Keratinocyte (primary cell): ENCODE measurements around the gene ZNF239. TPM values are rescaled to one million over a fixed set of nuclear protein-coding genes. Genes with fewer than 3 reads are reported as not detected.
"Not testable (repeated sequence)": the region's sequence is repeated elsewhere in the genome, so short reads cannot be mapped to it uniquely, and the experiment has no call there.

ENCODE experiments used
- DNase-seq: peaks from one replicate; pipeline ENCODE4 v3.0.0-alpha.2; 2011; ENCODE audit warnings: low read depth, missing footprints, low spot score
- FAIRE-seq: peaks from 2 replicates; lab custom pipeline; 2011; peaks lifted over from hg19 to GRCh38; lab: Jason Lieb, UNC
- H2AFZ ChIP-seq: 2 replicates; pipeline ENCODE4 v1.6.0; 2012; ENCODE audit warnings: low read length, control low read depth, inconsistent platforms; ENCODE audit not compliant: control insufficient read depth
- H3K27ac ChIP-seq: 2 replicates; pipeline ENCODE4 v1.5.1; 2011; ENCODE audit warnings: low read length; ENCODE audit not compliant: control insufficient read depth, insufficient read depth
- H3K27me3 ChIP-seq: 3 replicates; pipeline ENCODE4 v1.6.0; 2011; ENCODE audit warnings: low read length; ENCODE audit not compliant: control insufficient read depth, insufficient read depth; ENCODE audit errors: extremely low read depth
- H3K36me3 ChIP-seq, 2 experiments: 2 replicates in 1 of 2; 3 replicates in 1 of 2; pipeline ENCODE4 v1.5.1; 2011; ENCODE audit warnings: low read length in 2 of 2, mild to moderate bottlenecking in 1 of 2; ENCODE audit not compliant: control insufficient read depth in 2 of 2, insufficient read depth in 2 of 2; ENCODE audit errors: extremely low read depth in 1 of 2
- H3K4me1 ChIP-seq: 3 replicates; pipeline ENCODE4 v1.5.1; 2011; ENCODE audit warnings: low read length; ENCODE audit not compliant: control insufficient read depth, insufficient read depth; ENCODE audit errors: extremely low read depth
- H3K4me2 ChIP-seq: 3 replicates; pipeline ENCODE4 v1.6.0; 2011; ENCODE audit warnings: low read depth, low read length; ENCODE audit not compliant: control insufficient read depth, insufficient read depth; ENCODE audit errors: extremely low read depth
- H3K4me3 ChIP-seq, 3 experiments: fragments of 200-600 bp in 1 of 3; sonication (generic) in 1 of 3; 2 replicates in 2 of 3; 3 replicates in 1 of 3; pipeline ENCODE4 v1.5.1; 2011 to 2016; ENCODE audit warnings: low read length in 3 of 3, mild to moderate bottlenecking in 3 of 3, control low read depth in 2 of 3, inconsistent platforms in 1 of 3, low read depth in 1 of 3, mixed read lengths in 1 of 3, mixed run types in 1 of 3, moderate library complexity in 1 of 3; ENCODE audit not compliant: control insufficient read depth in 2 of 3, insufficient read depth in 2 of 3; ENCODE audit errors: extremely low read depth in 1 of 3
- H3K79me2 ChIP-seq: 2 replicates; pipeline ENCODE4 v1.6.0; 2012; ENCODE audit warnings: low read length; ENCODE audit not compliant: control insufficient read depth, insufficient read depth
- H3K9ac ChIP-seq: 3 replicates; pipeline ENCODE4 v1.6.0; 2011; ENCODE audit warnings: low read length; ENCODE audit not compliant: control insufficient read depth, insufficient read depth; ENCODE audit errors: extremely low read depth
- H3K9me1 ChIP-seq: 3 replicates; pipeline ENCODE4 v1.6.0; 2011; ENCODE audit warnings: low read length; ENCODE audit not compliant: control insufficient read depth, insufficient read depth; ENCODE audit errors: extremely low read depth
- H3K9me3 ChIP-seq: 2 replicates; pipeline ENCODE4 v1.5.1; 2012; ENCODE audit warnings: low read depth, low read length; ENCODE audit not compliant: control insufficient read depth
- H4K20me1 ChIP-seq: 3 replicates; pipeline ENCODE4 v1.6.0; 2011; ENCODE audit warnings: low read length; ENCODE audit not compliant: control insufficient read depth, insufficient read depth; ENCODE audit errors: extremely low read depth
- CTCF ChIP-seq, 3 experiments: IDR thresholded peaks in 1 of 3; conservative IDR thresholded peaks in 1 of 3; optimal IDR thresholded peaks in 1 of 3; 2 replicates in 2 of 3; 3 replicates in 1 of 3; pipeline versions ENCODE3 to v1.5.1; 2011; ENCODE audit warnings: low read length in 3 of 3, mild to moderate bottlenecking in 3 of 3, moderate library complexity in 2 of 3, control low read depth in 1 of 3, inconsistent platforms in 1 of 3; ENCODE audit not compliant: insufficient read depth in 2 of 3; ENCODE audit errors: extremely low read depth in 1 of 3
- EZH2 ChIP-seq: IDR thresholded peaks from one replicate; pipeline ENCODE4 v1.6.1; 2012; ENCODE audit warnings: inconsistent platforms, mild to moderate bottlenecking, low read length, moderate library complexity
- dilution Hi-C: fragments of 300-500 bp; cut with MboI; formaldehyde crosslinking; loops from one replicate; pipeline ENCODE4 v1.7.0; 2020; ENCODE audit warnings: low sequenced_read_pairs; ENCODE audit not compliant: extremely low pct_ligation_motif_present
- polyA plus RNA-seq, 5 experiments: library from polyadenylated mRNA; depleted of rRNA in 3 of 5; stranded (reverse) in 3 of 5; stranded (forward) in 1 of 5; unstranded in 1 of 5; fragments of >200 nt; gene quantifications; 1 replicate in 1 of 5; 2 replicates in 3 of 5; 3 replicates in 1 of 5; pipeline versions ENCODE4 v1.2.1 to v1.2.3, GENCODE V29; 2011 to 2012; ENCODE audit warnings: missing spikeins in 2 of 5, low read depth in 1 of 5, low replicate concordance in 1 of 5

ZNF239 gene
- polyA plus RNA-seq, 1 donor (not counting 4 experiments of a cell fraction or from before 2014, with no cell fraction given), result 1.1 TPM

GRCh38 chr10:43605850-43606322, 31.5 kb upstream of the ZNF239 start:
- FAIRE-seq (no peak), DNase-seq (no peak)
- Histone ChIP-seq H3K27ac (no peak overlapping the region), H2AFZ (peak overlapping the region; percentile 86), H3K9me3 (peaks cover 2% of the 10 kb centered on the region), H3K79me2 (no peaks in the 10 kb centered on the region), H3K4me2 (peak overlapping the region; percentile 86), H3K9me1 (no peaks in the 10 kb centered on the region), H3K9ac (no peak overlapping the region), H4K20me1 (no peaks in the 10 kb centered on the region), H3K36me3 (peaks cover 2 to 3% of the 10 kb centered on the region in 2 experiments), H3K4me3 (peak overlapping the region; percentile 66 to 72 (median 71)), H3K27me3 (no peaks in the 10 kb centered on the region), H3K4me1 (peaks cover 3% of the 10 kb centered on the region)
- no peak for TF ChIP-seq EZH2
- TF ChIP-seq CTCF (optimal IDR thresholded peaks at IDR 0.05 in 1 of 3, IDR thresholded peaks at IDR 0.05 in 1 of 3, conservative IDR thresholded peaks at IDR 0.05 in 1 of 3; ENCODE audit: extremely low read depth in 1 of 3, insufficient read depth in 2 of 3, low read length in 3 of 3), result no peak
- dilution Hi-C loops, result no loop called here

GRCh38 chr10:43601576-43601975, 27.2 kb upstream of the ZNF239 start:
- H2AFZ ChIP-seq, H3K27ac ChIP-seq, DNase-seq, H3K9me3 ChIP-seq, H3K9me1 ChIP-seq, H3K4me1 ChIP-seq, H3K79me2 ChIP-seq, H3K9ac ChIP-seq, H3K4me2 ChIP-seq, dilution Hi-C loops, H4K20me1 ChIP-seq, H3K27me3 ChIP-seq, FAIRE-seq, H3K4me3 ChIP-seq, H3K36me3 ChIP-seq: not testable (repeated sequence)

- FAIRE-seq (no peak), DNase-seq (no peak)
- Histone ChIP-seq H2AFZ (no peak overlapping the region), H3K4me2 (no peak overlapping the region), H3K27me3 (no peaks in the 10 kb centered on the region), H3K9me1 (no peaks in the 10 kb centered on the region), H3K27ac (no peak overlapping the region), H3K36me3 (no peaks in the 10 kb centered on the region), H4K20me1 (no peaks in the 10 kb centered on the region), H3K4me1 (peaks cover 3% of the 10 kb centered on the region), H3K9ac (no peak overlapping the region), H3K4me3 (no peak overlapping the region), H3K79me2 (no peaks in the 10 kb centered on the region), H3K9me3 (peaks cover 2% of the 10 kb centered on the region)
- TF ChIP-seq CTCF (optimal IDR thresholded peaks at IDR 0.05 in 1 of 3, IDR thresholded peaks at IDR 0.05 in 1 of 3, conservative IDR thresholded peaks at IDR 0.05 in 1 of 3; ENCODE audit: extremely low read depth in 1 of 3, insufficient read depth in 2 of 3, low read length in 3 of 3), result no peak
- no peak for TF ChIP-seq EZH2
- dilution Hi-C loops, result no loop called here
These were observed 24.9 kb upstream of the ZNF239 start for GRCh38 chr10:43599333-43599732.
